HEK293T (cell line): ENCODE results near the gene CDC42EP3.

Source experiments
- CTCF ChIA-PET: fragments of 350-600 bp; formaldehyde crosslinking; extraction: SDS; loops from one replicate; lab custom pipeline; 2021; ENCODE audit warnings: antibody characterized with exemption, inconsistent platforms; lab: Yijun Ruan, JAX
- POLR2A ChIA-PET: fragments of 350-600 bp; formaldehyde crosslinking; extraction: SDS; loops from one replicate; lab custom pipeline; 2020; ENCODE audit warnings: antibody characterized with exemption, inconsistent platforms; lab: Yijun Ruan, JAX
- DNase-seq: peaks from one replicate; pipeline ENCODE4 v3.0.0; 2012; ENCODE audit warnings: mixed read lengths; ENCODE audit errors: extremely low spot score
- ARNT ChIP-seq: fragments of 450-650 bp; IDR thresholded peaks from 2 replicates; pipeline ENCODE4 v1.6.1; 2017; ENCODE audit warnings: mild to moderate bottlenecking
- BHLHE40 ChIP-seq: fragments of 450-650 bp; IDR thresholded peaks from 2 replicates; pipeline ENCODE4 v1.6.1; 2016; ENCODE audit warnings: mild to moderate bottlenecking, moderate library complexity, borderline replicate concordance
- CTBP1 ChIP-seq: fragments of 450-650 bp; IDR thresholded peaks from 2 replicates; pipeline ENCODE4 v1.6.1; 2016; ENCODE audit warnings: borderline replicate concordance
- ELF4 ChIP-seq: fragments of 450-650 bp; IDR thresholded peaks from 2 replicates; pipeline ENCODE4 v1.6.1; 2017; ENCODE audit warnings: antibody characterized with exemption
- FOXA1 ChIP-seq: fragments of 450-650 bp; IDR thresholded peaks from 2 replicates; pipeline ENCODE4 v1.6.1; 2016; ENCODE audit warnings: mild to moderate bottlenecking
- FOXK2 ChIP-seq: fragments of 450-650 bp; IDR thresholded peaks from 2 replicates; pipeline ENCODE4 v1.6.1; 2016; ENCODE audit warnings: mild to moderate bottlenecking
- FOXM1 ChIP-seq: fragments of 450-650 bp; IDR thresholded peaks from 2 replicates; pipeline ENCODE4 v1.6.1; 2017; ENCODE audit warnings: mild to moderate bottlenecking, borderline replicate concordance
- HDGF ChIP-seq: fragments of 450-650 bp; IDR thresholded peaks from 2 replicates; pipeline ENCODE4 v1.6.1; 2017; ENCODE audit warnings: antibody characterized with exemption, borderline replicate concordance
- L3MBTL2 ChIP-seq: fragments of 450-650 bp; conservative IDR thresholded peaks from 2 replicates; pipeline ENCODE4 v1.6.1; 2016; ENCODE audit warnings: mild to moderate bottlenecking
- LEF1 ChIP-seq: fragments of 450-650 bp; IDR thresholded peaks from 2 replicates; pipeline ENCODE4 v1.6.1; 2017; ENCODE audit warnings: mild to moderate bottlenecking, borderline replicate concordance
- NFRKB ChIP-seq: fragments of 450-650 bp; IDR thresholded peaks from 2 replicates; pipeline ENCODE4 v1.6.1; 2016; ENCODE audit warnings: mild to moderate bottlenecking, moderate library complexity
- PKNOX1 ChIP-seq: fragments of 450-650 bp; IDR thresholded peaks from 2 replicates; pipeline ENCODE4 v1.6.1; 2016
- SP1 ChIP-seq: fragments of 450-650 bp; IDR thresholded peaks from 2 replicates; pipeline ENCODE4 v1.6.1; 2017
- SUZ12 ChIP-seq: fragments of 450-650 bp; IDR thresholded peaks from 2 replicates; pipeline ENCODE4 v1.6.1; 2016; ENCODE audit warnings: mild to moderate bottlenecking
- TARDBP ChIP-seq: fragments of 450-650 bp; IDR thresholded peaks from 2 replicates; pipeline ENCODE4 v1.6.1; 2016
- ZNF384 ChIP-seq: fragments of 450-650 bp; IDR thresholded peaks from 2 replicates; pipeline ENCODE4 v1.6.1; 2016

The CDC42EP3 gene

DNA sequence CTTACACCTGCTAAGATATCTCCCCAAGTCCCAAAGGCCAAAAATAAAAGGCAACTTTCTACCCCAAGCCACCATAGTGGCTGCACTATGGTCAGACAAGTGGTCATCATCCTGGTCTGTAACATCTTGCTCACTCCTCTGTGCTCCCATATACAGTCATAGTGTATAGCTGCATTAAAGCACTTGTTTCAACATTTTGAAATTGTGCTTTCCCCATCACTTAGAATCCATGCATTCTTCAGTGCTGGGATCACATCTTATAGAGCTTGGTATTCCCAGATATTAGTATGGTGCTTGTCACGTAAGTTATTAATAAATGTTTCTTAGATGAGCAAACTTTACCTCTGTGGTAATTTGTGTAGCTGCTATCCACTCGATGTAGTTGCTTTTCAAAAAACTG is 40.4 kb upstream of the CDC42EP3 start:
- POLR2A ChIA-PET, result no interaction called here
- CTCF ChIA-PET, result no interaction called here
- TF ChIP-seq FOXA1 (no peak), CTBP1 (no peak)
- DNase-seq, result no peak

DNA sequence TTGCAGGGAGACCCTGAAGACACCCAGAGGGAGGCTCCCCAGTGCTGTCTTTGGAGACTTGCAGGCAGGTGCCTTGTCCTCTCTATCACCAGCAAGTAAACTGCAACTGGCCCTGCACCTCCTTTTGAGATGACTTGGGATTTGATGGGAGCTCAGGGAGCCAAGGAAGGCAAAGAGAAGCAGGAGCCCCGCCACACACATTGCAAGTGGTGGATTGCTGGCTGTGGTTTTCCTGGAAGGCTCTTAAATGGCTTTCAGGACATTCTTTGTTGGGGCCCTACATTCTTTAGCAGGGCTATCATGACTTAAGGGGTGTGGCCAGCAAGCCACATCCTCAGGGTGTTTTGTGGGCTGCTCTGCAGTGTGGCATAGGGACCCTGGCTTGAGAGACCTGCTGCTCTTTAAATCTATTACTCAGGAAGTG is 39.9 kb upstream of the CDC42EP3 start:
- TF ChIP-seq FOXA1, result no peak
- no peak for TF ChIP-seq PKNOX1
- TF ChIP-seq SUZ12, result no peak
- ChIA-PET POLR2A (no interaction called here), CTCF (interaction anchor here (0.8 kb wide), 1 partner anchor 297 kb away, joined by 3 read pairs; no protein-coding TSS in a partner anchor)
- DNase-seq, result no peak

GRCh38 chr2:37709111-37709510 is 37.7 kb upstream of the CDC42EP3 start:
- ChIA-PET POLR2A (no interaction called here), CTCF (no interaction called here)
- DNase-seq, result no peak
- TF ChIP-seq FOXA1 (no peak), SUZ12 (no peak), L3MBTL2 (no peak), CTBP1 (no peak), NFRKB (no peak), FOXK2 (no peak), FOXM1 (no peak), LEF1 (no peak), HDGF (no peak), SP1 (no peak), TARDBP (no peak), ELF4 (no peak), ARNT (no peak), ZNF384 (no peak), PKNOX1 (no peak), BHLHE40 (no peak)

DNA sequence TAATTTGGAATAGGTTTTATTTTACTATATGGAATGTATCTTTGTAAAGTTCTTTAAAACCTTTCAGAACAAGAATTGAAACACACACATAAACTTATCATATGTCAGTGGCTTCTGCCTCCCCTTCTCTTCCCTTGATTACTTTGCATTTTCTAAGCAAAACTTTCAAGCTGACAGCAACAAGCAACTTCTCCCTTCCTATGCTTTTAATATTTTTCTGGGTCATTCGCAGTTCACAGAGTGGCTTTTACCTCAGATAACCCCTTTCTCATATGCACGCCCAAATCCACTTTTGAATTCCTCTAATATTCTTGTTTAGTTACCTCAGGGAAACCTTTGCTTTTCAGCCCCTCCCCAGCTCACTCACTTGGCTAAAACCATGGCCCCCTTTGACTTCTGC is 36.7 kb upstream of the CDC42EP3 start:
- no peak for DNase-seq
- ChIA-PET CTCF (no interaction called here), POLR2A (no interaction called here)
- TF ChIP-seq SP1, result no peak
- no peak for TF ChIP-seq NFRKB
- no peak for TF ChIP-seq LEF1
- no peak for TF ChIP-seq FOXM1
- TF ChIP-seq BHLHE40, result no peak
- no peak for TF ChIP-seq ZNF384
- no peak for TF ChIP-seq FOXA1
- TF ChIP-seq SUZ12, result no peak
- no peak for TF ChIP-seq FOXK2
- TF ChIP-seq ELF4, result no peak
- TF ChIP-seq ARNT, result no peak
- no peak for TF ChIP-seq PKNOX1

DNA sequence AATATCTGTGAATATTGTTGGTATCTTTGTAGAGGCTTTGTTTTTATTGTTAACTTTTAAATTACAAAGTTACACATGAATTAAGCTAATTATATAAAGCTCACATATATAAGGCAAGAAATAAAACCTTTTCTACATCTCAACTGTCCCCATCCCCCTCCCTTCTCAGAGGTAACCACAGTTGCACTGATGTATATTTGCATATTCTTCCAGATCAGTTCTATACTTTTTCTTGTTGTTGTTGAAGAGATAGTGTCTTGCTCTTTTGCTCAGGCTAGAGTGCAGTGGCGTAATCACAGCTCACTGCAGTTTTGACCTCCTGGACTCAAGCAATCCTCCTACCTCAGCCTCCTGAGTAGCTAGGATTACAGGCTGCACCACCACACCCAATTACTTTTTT is 36.0 kb upstream of the CDC42EP3 start:
- POLR2A ChIA-PET, result no interaction called here
- CTCF ChIA-PET, result interaction anchor here (0.7 kb wide), 1 partner anchor 125 kb away, joined by 3 read pairs; no protein-coding TSS in a partner anchor

DNA sequence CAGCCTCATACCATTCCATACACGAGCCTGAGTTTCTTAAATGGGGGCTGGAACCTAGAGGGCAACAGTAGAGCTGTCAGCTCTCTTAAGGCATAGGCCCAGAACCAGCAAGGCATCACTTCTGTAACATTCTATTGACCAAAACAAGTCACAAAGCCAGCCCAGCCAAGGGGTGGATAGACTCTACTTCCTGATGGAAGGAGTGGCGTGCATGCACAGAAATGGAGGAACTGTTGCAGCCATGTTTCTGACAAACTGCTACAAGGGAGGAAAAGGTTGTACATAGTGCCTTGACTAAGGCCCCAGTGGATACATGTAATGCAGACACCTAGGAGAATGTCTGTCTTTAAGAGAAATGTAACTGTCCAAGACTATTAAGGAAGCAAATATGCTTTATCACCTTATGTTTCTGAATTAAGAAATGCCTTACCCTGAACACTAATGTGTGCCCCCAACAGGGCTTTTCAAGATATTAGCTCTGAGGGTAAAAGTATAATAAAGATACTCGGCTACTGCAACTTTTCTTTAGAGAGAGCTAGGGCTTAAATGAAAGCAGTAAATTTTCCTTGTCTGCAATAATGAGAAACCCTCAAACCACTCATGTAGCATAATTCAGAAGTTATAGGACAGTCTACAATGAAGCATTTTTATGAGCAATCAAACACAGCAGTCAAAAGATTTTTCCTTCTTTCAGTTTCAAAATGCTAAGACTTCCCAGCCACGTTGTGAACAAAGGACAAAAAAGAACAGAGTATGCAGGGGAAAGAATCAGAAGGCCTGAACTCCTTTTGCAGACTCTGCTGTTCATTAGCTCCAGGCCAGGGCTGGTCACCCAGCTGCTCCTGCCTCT is 35.1 kb upstream of the CDC42EP3 start:
- no peak for TF ChIP-seq HDGF
- no peak for TF ChIP-seq SUZ12
- TF ChIP-seq NFRKB, result no peak
- no peak for TF ChIP-seq PKNOX1
- no peak for TF ChIP-seq LEF1
- no peak for TF ChIP-seq SP1
- no peak for TF ChIP-seq ZNF384
- no peak for TF ChIP-seq FOXA1
- CTCF ChIA-PET, result no interaction called here
- no peak for DNase-seq
- POLR2A ChIA-PET, result no interaction called here

More for the DNA sequence above, 36.0 kb upstream of the CDC42EP3 start:
- no peak for DNase-seq
- no peak for TF ChIP-seq HDGF
- no peak for TF ChIP-seq TARDBP
- no peak for TF ChIP-seq NFRKB
- TF ChIP-seq SP1, result no peak
- TF ChIP-seq LEF1, result no peak
